CMK (cell line): ENCODE results near the gene RNF217.
"Not testable (repeated sequence)": the region's sequence is repeated elsewhere in the genome, so short reads cannot be mapped to it uniquely, and the experiment has no call there.

Experiments used
- DNase-seq: peaks from one replicate; pipeline ENCODE4 v3.0.0-alpha.2; 2010; ENCODE audit warnings: low read depth

The RNF217 gene

GRCh38 chr6:124963416-124963785 is 1.2 kb downstream of the RNF217 start:
- no peak for DNase-seq

DNA sequence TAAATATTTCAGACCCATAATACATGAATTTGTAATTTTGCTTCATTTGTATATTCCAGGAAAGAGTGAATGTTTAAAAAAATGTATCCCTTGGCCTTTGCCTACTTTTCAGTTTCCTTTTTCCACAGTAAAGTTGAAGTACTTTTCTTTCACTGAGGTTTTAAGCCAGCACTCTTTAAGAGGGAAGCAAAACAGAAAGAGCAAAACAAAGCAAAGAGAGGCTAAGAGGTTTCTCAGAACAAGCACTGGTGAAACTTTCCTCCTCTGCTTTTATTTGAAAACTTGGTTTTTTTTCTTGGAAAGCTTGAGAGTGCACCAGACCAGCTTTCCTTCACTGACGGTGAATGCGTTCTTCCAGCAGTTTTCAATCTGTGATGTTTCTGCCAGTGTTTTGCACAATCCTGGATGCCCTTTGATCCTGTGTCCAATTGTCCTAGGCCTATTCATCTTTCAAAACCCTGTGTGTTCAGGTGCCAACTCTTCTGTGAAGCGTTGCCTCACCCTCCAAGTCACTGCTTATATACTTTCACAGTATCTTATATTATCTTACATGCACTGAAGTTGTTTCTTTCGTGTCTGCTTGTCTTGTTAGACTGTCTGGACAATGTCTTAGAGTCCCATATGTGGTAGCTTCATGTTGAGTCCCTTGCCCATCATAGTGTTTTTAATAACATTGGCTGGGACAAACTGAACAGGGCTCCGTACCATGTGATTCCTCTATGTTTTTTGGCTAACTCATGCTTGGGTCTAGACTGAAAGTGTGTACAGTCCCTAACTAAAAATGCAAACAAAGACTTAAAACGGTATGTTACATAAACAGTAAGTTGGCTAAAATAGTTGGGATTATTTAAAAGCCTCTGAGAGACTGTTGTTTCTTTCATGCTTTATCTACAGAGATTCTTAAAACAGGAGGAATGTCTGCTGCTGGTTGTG is 1.9 kb downstream of the RNF217 start:
- DNase-seq: no peak

- no peak for DNase-seq
Observed at GRCh38 chr6:124964764-124965105, 2.5 kb downstream of the RNF217 start.

GRCh38 chr6:124965424-124965850 is 3.2 kb downstream of the RNF217 start:
- not testable (repeated sequence) for DNase-seq

DNA sequence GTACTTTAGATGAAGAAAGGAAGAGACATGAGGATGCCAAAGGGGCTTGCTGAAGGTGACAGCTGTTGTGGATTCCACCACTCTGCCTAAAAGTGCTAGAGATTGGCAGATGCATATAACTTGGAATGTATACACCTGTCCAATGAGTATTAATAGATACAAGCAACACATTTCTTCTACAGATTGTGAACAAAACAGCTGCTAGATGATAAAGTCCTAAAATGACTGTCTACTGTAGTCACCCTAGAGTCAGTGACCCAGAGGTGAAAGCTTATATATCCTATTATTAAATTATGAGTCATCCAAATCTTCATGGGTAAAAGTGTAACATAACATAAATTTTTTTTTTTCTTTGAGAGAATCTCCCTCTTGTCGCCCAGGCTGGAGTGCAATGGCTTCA is 5.2 kb downstream of the RNF217 start:
- DNase-seq: no peak

DNA sequence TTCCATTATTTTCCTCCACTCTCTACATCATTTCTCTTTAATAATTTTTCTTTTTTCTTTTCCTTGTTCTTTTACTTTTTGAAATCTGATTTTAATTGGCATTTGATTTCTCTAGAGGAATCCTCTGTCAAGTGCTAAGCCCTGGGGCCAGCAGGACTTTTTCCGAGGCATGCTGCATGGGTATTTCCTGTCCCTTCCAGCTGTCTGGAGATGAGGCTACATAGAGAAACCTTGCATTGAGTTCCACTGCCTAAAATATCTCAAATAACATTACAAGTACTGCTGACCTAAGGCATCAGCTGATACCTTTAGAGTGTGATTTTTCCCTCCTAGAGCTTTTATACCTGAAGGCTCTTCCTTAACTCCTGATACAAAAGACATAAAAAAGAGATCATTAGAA is 6.2 kb downstream of the RNF217 start:
- DNase-seq: no peak

GRCh38 chr6:124970243-124970642 is 8.0 kb downstream of the RNF217 start:
- DNase-seq: no peak

GRCh38 chr6:124970763-124971162 is 8.5 kb downstream of the RNF217 start:
- no peak for DNase-seq

- no peak for DNase-seq
Observed at GRCh38 chr6:124973780-124974179, 11.5 kb downstream of the RNF217 start.

DNA sequence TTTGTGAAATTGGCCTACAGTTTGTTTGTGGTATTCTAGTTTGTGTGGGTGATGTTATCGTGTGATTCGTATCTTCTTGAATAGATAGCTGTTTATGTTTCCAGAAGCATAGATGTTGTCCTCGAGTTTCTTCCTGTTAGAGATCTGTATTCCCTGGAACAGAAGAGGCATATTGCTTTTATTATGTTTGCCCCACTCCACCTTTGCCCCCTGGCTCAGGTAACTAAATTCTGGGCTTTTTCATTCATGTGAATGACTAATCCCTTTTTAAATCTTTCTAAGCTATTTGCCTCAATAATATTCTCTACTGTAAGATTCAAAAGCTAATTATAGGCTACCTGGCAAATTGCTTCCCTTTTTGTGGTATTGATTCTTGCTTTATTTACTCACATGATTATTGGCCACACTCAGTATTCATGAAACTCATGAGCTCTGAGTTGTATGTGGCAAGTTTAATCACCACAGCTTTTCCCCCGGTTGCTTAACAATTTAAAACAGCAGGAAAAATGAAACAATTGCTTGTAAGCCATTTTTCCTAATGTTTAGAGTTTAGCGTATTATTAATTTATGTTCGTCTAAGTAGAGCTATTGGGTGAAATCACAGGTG is 12.6 kb downstream of the RNF217 start:
- DNase-seq: no peak

GRCh38 chr6:124977067-124977908 is 15.1 kb downstream of the RNF217 start:
- no peak for DNase-seq

- DNase-seq: no peak
Observed at GRCh38 chr6:124978451-124979293, 16.4 kb downstream of the RNF217 start.

DNA sequence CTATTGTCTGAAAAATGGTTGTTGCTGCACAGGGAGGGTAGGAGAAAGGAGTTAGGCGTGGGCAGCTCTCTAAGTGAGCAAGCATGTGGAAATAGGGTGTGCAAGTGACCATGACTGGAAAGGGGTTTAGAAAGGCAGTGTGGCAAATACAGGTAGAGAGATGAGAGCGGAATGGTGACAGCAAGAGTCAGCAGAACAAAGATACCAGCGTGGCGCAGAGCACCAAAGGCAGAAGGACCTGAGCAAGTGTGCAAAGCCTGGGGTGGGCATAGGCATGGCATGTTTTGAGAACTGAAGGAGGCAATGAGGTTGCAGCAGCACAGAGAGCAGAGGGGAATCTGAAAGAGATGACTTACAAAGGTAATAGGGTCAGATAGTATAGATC is 17.0 kb downstream of the RNF217 start:
- no peak for DNase-seq

DNA sequence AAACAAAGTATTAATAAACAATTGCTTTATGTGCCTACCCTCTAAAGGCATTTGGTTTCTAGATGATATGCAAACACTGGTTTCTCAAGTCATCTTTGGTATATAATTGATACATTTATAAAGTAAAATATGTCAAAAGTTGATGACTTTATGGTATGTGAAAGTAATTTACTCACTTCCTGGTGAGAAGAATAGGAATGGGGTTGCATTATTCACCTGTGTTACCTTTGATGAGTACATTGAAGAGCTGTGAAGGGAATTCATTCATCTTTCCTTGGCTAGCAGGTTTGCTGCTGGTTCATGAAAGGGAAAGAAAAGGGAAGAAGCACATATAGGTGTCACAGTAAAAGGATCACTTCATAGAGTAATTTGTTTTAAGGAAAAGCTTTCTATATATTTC is 20.4 kb downstream of the RNF217 start:
- DNase-seq: no peak

DNA sequence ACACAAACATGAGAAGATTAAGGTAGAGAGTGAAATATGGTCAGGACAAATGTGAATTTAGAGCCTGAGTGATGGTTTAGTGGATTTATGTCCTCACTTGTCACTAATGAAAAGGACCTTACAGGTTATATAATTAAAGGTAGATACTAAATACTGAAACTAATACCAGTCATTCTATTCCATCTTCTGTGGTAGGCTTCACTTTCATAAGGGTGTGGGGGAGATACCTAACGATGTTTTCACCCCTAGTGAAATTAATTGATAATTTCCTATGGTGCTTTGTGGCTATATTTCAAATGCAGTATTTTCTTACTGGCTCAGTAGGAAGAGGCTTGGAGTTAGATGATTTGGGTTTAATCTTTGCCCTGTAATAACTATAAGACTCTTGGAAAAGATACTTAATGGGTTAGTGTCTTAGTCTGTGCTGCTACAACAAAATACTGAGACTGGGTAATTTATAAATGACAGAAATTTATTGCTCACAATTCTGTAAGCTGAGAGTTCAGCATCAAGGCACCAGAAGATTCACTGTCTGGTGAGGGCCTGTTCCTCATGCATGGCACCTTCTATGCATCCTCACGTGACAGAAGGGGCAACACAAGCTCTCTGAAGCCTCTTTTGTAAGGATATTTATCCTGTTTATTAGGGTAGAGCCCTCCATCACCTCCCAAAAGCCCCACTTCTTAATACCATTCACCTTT is 21.3 kb downstream of the RNF217 start:
- no peak for DNase-seq

DNA sequence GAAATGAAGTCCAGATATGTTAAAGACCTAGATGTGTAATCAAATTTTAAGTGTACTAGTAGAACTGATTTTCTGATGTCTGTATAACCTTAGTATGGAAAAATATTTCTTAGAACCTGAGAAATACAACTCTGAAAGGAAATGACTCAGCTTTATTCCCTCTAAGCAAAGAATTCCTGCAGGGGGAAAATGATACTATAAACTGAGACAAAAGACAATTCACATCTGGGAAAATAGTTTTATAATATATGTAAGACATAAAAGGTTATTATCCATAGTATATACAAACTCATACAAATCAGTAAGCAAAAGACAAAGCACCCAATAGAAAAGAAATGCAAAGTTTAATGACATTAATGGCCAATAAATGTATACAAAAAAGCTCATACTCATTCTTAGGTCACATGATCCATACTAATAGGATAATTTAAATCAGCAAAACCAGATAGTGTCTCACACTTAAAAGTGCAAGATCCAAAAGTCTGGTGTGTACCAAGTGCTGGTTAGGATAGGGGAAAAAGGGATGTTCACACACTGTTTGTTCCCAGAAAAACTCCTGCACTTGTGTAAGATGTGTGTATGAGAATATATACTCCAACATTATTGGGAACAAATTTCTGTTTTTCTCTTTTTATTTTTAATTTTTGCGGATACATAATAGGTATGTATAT is 22.6 kb downstream of the RNF217 start:
- no peak for DNase-seq

DNA sequence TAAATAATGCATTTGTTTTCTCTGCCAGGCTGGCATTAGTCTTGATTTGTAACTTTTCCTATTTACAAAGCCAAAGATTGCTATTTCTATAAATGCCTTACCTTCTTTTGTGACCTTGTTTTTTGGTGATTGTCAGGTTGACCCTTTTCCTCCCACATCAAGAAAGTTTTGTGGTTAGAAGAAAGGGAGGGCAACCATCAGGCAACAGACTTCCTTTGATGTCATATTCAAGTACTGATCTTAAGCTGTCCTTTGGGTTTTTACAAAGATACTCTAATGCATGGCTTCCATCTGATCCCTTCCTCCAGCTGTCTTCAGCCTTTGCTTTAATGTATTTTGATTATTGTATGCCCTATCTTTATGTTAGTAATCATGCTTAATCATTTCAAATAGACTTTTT is 23.9 kb downstream of the RNF217 start:
- DNase-seq: no peak

DNA sequence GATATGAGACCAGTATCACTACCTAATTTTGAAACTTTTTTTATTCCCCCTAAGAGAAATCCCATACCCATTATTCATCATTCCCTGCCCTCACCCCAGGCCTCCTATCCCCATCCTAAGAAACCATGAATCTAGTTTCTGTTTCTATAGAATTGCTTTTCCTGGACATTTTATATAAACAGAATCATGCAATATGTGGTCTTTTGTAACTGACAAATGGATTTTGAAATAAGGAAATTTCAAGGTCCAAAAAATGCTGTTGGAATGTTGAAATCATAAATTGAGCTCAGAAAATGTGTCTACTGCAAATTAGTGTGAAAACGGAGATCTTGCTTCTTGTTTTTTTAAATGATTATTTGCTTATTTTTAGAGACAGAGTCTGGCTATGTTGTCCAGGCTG is 25.1 kb downstream of the RNF217 start:
- no peak for DNase-seq

GRCh38 chr6:124987999-124988591 is 25.9 kb downstream of the RNF217 start:
- no peak for DNase-seq
